ENCODE data around the gene MED13L. TPM values are rescaled to one million over a fixed set of nuclear protein-coding genes. Genes with fewer than 3 reads are reported as not detected.

Gene MED13L
- total and polyA plus RNA-seq, 4 donors, result 7.9 to 94.0 (median 37.7) TPM

GRCh38 chr12:116246490-116247179 is 30.9 kb downstream of the MED13L start:
- WGBS, result 92% methylated on average over 5 of the region's 5 CpGs
- Histone ChIP-seq H3K27ac (ENCODE audit: low read depth in 1 of 2, low read length in 2 of 2) (no peak overlapping the region), H3K4me3 (ENCODE audit: low read depth in 1 of 3, low read length in 3 of 3) (no peak overlapping the region), H3K9me3 (ENCODE audit: control insufficient read depth in 4 of 4, low read length in 3 of 4) (no peaks in the 10 kb centered on the region), H3K27me3 (ENCODE audit: control insufficient read depth in 4 of 4, insufficient read depth in 4 of 4, low read length in 3 of 4) (no peaks in the 10 kb centered on the region), H3K4me1 (ENCODE audit: control insufficient read depth in 4 of 4, insufficient read depth in 4 of 4, low read length in 3 of 4) (peaks cover 11 to 27% (median 16%) of the 10 kb centered on the region in 4 donors), H3K9ac (ENCODE audit: low read depth in 1 of 2, low read length in 2 of 2) (no peak overlapping the region), H3K36me3 (ENCODE audit: control insufficient read depth in 4 of 4, insufficient read depth in 3 of 4, low read depth in 1 of 4, low read length in 3 of 4) (no peaks in the 10 kb centered on the region)
- no peak for DNase-seq (ENCODE audit: low spot score)
- TF ChIP-seq ZBTB33 (IDR thresholded peaks at IDR 0.05) (no peak), SP1 (IDR thresholded peaks at IDR 0.05) (no peak), HNF4G (IDR thresholded peaks at IDR 0.05) (no peak), FOXA1 (IDR thresholded peaks at IDR 0.05) (no peak), RXRA (IDR thresholded peaks at IDR 0.05) (no peak), ATF3 (IDR thresholded peaks at IDR 0.05) (no peak), NR2F2 (IDR thresholded peaks at IDR 0.05) (no peak), HNF4A (conservative IDR thresholded peaks at IDR 0.05) (no peak), REST (IDR thresholded peaks at IDR 0.05) (no peak), MAX (IDR thresholded peaks at IDR 0.05) (no peak), FOXA2 (IDR thresholded peaks at IDR 0.05) (no peak), RAD21 (IDR thresholded peaks at IDR 0.05) (no peak), JUND (IDR thresholded peaks at IDR 0.05) (no peak), TAF1 (conservative IDR thresholded peaks at IDR 0.05) (no peak)

- WGBS, result 96% methylated on average over 2 of the region's 2 CpGs
- peaks cover 12 to 36% (median 18%) of the 10 kb centered on the region in 4 donors for H3K4me1 ChIP-seq (ENCODE audit: control insufficient read depth in 4 of 4, insufficient read depth in 4 of 4, low read length in 3 of 4)
- H3K27ac ChIP-seq (ENCODE audit: low read depth in 1 of 2, low read length in 2 of 2), result no peak overlapping the region
- H3K36me3 ChIP-seq (ENCODE audit: control insufficient read depth in 4 of 4, insufficient read depth in 3 of 4, low read depth in 1 of 4, low read length in 3 of 4), result no peaks in the 10 kb centered on the region
- no peak overlapping the region for H3K4me3 ChIP-seq (ENCODE audit: low read depth in 1 of 3, low read length in 3 of 3)
- no peaks in the 10 kb centered on the region for H3K27me3 ChIP-seq (ENCODE audit: control insufficient read depth in 4 of 4, insufficient read depth in 4 of 4, low read length in 3 of 4)
- H3K9me3 ChIP-seq (ENCODE audit: control insufficient read depth in 4 of 4, low read length in 3 of 4), result no peaks in the 10 kb centered on the region
- DNase-seq (ENCODE audit: low spot score), result no peak
- H3K9ac ChIP-seq (ENCODE audit: low read depth in 1 of 2, low read length in 2 of 2), result no peak overlapping the region
- TF ChIP-seq FOXA2 (IDR thresholded peaks at IDR 0.05) (no peak), RXRA (IDR thresholded peaks at IDR 0.05) (no peak), ATF3 (IDR thresholded peaks at IDR 0.05) (no peak), TAF1 (conservative IDR thresholded peaks at IDR 0.05) (no peak), EGR1 (IDR thresholded peaks at IDR 0.05; ENCODE audit: low read depth in 2 of 2) (no peak), FOXA1 (IDR thresholded peaks at IDR 0.05) (no peak), HNF4A (conservative IDR thresholded peaks at IDR 0.05) (no peak), ZBTB33 (IDR thresholded peaks at IDR 0.05) (no peak), YY1 (IDR thresholded peaks at IDR 0.05) (no peak), JUND (IDR thresholded peaks at IDR 0.05) (no peak), HNF4G (IDR thresholded peaks at IDR 0.05) (no peak), GABPA (IDR thresholded peaks at IDR 0.05 in 1 of 2, conservative IDR thresholded peaks at IDR 0.05 in 1 of 2) (no peak), SP1 (IDR thresholded peaks at IDR 0.05) (no peak), MAX (IDR thresholded peaks at IDR 0.05) (no peak), CTCF (IDR thresholded peaks at IDR 0.05; ENCODE audit: low read depth, low read length, missing input control) (no peak), RAD21 (IDR thresholded peaks at IDR 0.05) (no peak), NR2F2 (IDR thresholded peaks at IDR 0.05) (no peak)
Measured at GRCh38 chr12:116245189-116245588, 32.3 kb downstream of the MED13L start.
